Activated naive CD8-positive, alpha-beta T cell treated with anti-CD3 and anti-CD28 coated beads, Interleukin-2, amount 10 ng/mL, durations not matched to agents 7 days and 5 days (primary cell): Measurements from ENCODE around the gene STAG1. TPM values are rescaled to one million over a fixed set of nuclear protein-coding genes. Genes with fewer than 3 reads are reported as not detected.
"Not testable (repeated sequence)": the region's sequence is repeated elsewhere in the genome, so short reads cannot be mapped to it uniquely, and the experiment has no call there.

ENCODE experiments used
- ATAC-seq: fragments of 150-1000 bp; cut with Tn5 transposase; one replicate; pipeline ENCODE4 v1.10.0; 2021; ENCODE audit warnings: low read depth, moderate library complexity
- POLR2A ChIA-PET: fragments of 350-600 bp; sonication (Branson Sonifier 250); formaldehyde crosslinking; loops from one replicate; lab custom pipeline; 2021; ENCODE audit warnings: antibody characterized with exemption; lab: Charles Lee
- DNase-seq: peaks from one replicate; pipeline ENCODE4 v3.0.0; 2021
- H3K27ac Mint-ChIP-seq: one replicate; pipeline ENCODE4 v1.8.0; 2022; ENCODE audit warnings: mild to moderate bottlenecking, mixed read lengths
- H3K27me3 Mint-ChIP-seq: one replicate; pipeline ENCODE4 v1.8.0; 2022; ENCODE audit warnings: mild to moderate bottlenecking, moderate library complexity, mixed read lengths
- H3K36me3 Mint-ChIP-seq: one replicate; pipeline ENCODE4 v1.8.0; 2021; ENCODE audit warnings: mild to moderate bottlenecking, mixed read lengths
- H3K4me1 Mint-ChIP-seq: one replicate; pipeline ENCODE4 v1.8.0; 2021; ENCODE audit warnings: mixed read lengths
- H3K4me3 Mint-ChIP-seq: one replicate; pipeline ENCODE4 v1.8.0; 2022; ENCODE audit warnings: mild to moderate bottlenecking, moderate library complexity, mixed read lengths
- H3K9me3 Mint-ChIP-seq: one replicate; pipeline ENCODE4 v1.8.0; 2021; ENCODE audit warnings: mixed read lengths
- total RNA-seq, 2 experiments: library from RNA; stranded (reverse); gene quantifications; one replicate each; pipeline ENCODE4 v1.2.3, GENCODE V29; 2021

STAG1 gene
- 10 to 100 TPM; 39.4 to 43.7 TPM for total RNA-seq

GRCh38 chr3:136752172-136752421, at the start of gene STAG1:
TSS of gene STAG1 (minus strand) at chr3:136752378. CDS start at chr3:136630898, 121,480 bp downstream.
- Mint-ChIP-seq H3K27ac (peak within 1 kb of the TSS; percentile 97), H3K4me1 (peaks cover 35% of the 10 kb centered on the region), H3K27me3 (no peaks in the 10 kb centered on the region), H3K4me3 (peak within 1 kb of the TSS; percentile 97), H3K9me3 (no peaks in the 10 kb centered on the region), H3K36me3 (peaks cover 2% of the 10 kb centered on the region)
- ATAC-seq (no peak), DNase-seq (no peak)
- POLR2A ChIA-PET: interaction anchor here (0.6 to 3.2 kb wide), 22 partner anchors 8 to 681 kb away, joined by 3 to 76 read pairs (median 4); partner anchors contain the start of genes MSL2, NCK1 and PCCB

- H3K4me1 Mint-ChIP-seq, H3K9me3 Mint-ChIP-seq, POLR2A ChIA-PET: not testable (repeated sequence)
Measured at GRCh38 chr3:136801146-136801545, 49.0 kb upstream of the STAG1 start.

GRCh38 chr3:136792556-136793330, 40.6 kb upstream of the STAG1 start:
- H3K4me1 Mint-ChIP-seq: no peaks in the 10 kb centered on the region
- no peaks in the 10 kb centered on the region for H3K9me3 Mint-ChIP-seq
- H3K36me3 Mint-ChIP-seq: no peaks in the 10 kb centered on the region
- POLR2A ChIA-PET: no interaction called here
- DNase-seq (no peak), ATAC-seq (no peak)
- no peak overlapping the region for H3K27ac Mint-ChIP-seq
- H3K4me3 Mint-ChIP-seq: no peak overlapping the region
- peaks cover 13% of the 10 kb centered on the region for H3K27me3 Mint-ChIP-seq

More at GRCh38 chr3:136801146-136801545, 49.0 kb upstream of the STAG1 start:
- not testable (repeated sequence) for H3K27me3 Mint-ChIP-seq, H3K27ac Mint-ChIP-seq, H3K36me3 Mint-ChIP-seq, DNase-seq, H3K4me3 Mint-ChIP-seq, ATAC-seq

GRCh38 chr3:136790786-136791185, 38.6 kb upstream of the STAG1 start:
- ATAC-seq (no peak), DNase-seq (no peak)
- Mint-ChIP-seq H3K36me3 (no peaks in the 10 kb centered on the region), H3K4me1 (peaks cover 14% of the 10 kb centered on the region), H3K27ac (no peak overlapping the region), H3K27me3 (peaks cover 13% of the 10 kb centered on the region), H3K4me3 (no peak overlapping the region), H3K9me3 (no peaks in the 10 kb centered on the region)
- POLR2A ChIA-PET: no interaction called here

- POLR2A ChIA-PET: no interaction called here
- Mint-ChIP-seq H3K27ac (no peak overlapping the region), H3K27me3 (peaks cover 10% of the 10 kb centered on the region), H3K4me1 (peaks cover 14% of the 10 kb centered on the region), H3K36me3 (no peaks in the 10 kb centered on the region), H3K4me3 (no peak overlapping the region), H3K9me3 (no peaks in the 10 kb centered on the region)
- ATAC-seq (no peak), DNase-seq (no peak)
Measured at GRCh38 chr3:136789976-136790375, 37.8 kb upstream of the STAG1 start.

GRCh38 chr3:136788154-136788553, 36.0 kb upstream of the STAG1 start:
- peaks cover 9% of the 10 kb centered on the region for H3K27me3 Mint-ChIP-seq
- no peak overlapping the region for H3K4me3 Mint-ChIP-seq
- H3K4me1 Mint-ChIP-seq: peaks cover 14% of the 10 kb centered on the region
- ATAC-seq (no peak), DNase-seq (no peak)
- no peaks in the 10 kb centered on the region for H3K36me3 Mint-ChIP-seq
- no peak overlapping the region for H3K27ac Mint-ChIP-seq
- no peaks in the 10 kb centered on the region for H3K9me3 Mint-ChIP-seq
- POLR2A ChIA-PET: interaction anchor here (1.0 kb wide), 1 partner anchor 35 kb away, joined by 3 read pairs; the partner anchor contains the start of gene STAG1

- POLR2A ChIA-PET: interaction anchor here (1.0 kb wide), 1 partner anchor 35 kb away, joined by 3 read pairs; the partner anchor contains the start of gene STAG1
- no peaks in the 10 kb centered on the region for H3K36me3 Mint-ChIP-seq
- H3K4me1 Mint-ChIP-seq: peaks cover 14% of the 10 kb centered on the region
- no peak overlapping the region for H3K4me3 Mint-ChIP-seq
- DNase-seq (no peak), ATAC-seq (peak; percentile 85)
- peak overlapping the region; percentile 24 for H3K27ac Mint-ChIP-seq
- H3K9me3 Mint-ChIP-seq: no peaks in the 10 kb centered on the region
- H3K27me3 Mint-ChIP-seq: peaks cover 6% of the 10 kb centered on the region
Measured at GRCh38 chr3:136787349-136787748, 35.2 kb upstream of the STAG1 start.

- no peaks in the 10 kb centered on the region for H3K36me3 Mint-ChIP-seq
- no peak overlapping the region for H3K4me3 Mint-ChIP-seq
- H3K4me1 Mint-ChIP-seq: peaks cover 14% of the 10 kb centered on the region
- H3K9me3 Mint-ChIP-seq: no peaks in the 10 kb centered on the region
- DNase-seq (no peak), ATAC-seq (no peak)
- no peak overlapping the region for H3K27ac Mint-ChIP-seq
- POLR2A ChIA-PET: no interaction called here
- H3K27me3 Mint-ChIP-seq: peaks cover 2% of the 10 kb centered on the region
Measured at GRCh38 chr3:136783708-136784191, 31.6 kb upstream of the STAG1 start.

GRCh38 chr3:136780741-136781140, 28.6 kb upstream of the STAG1 start:
- no peak overlapping the region for H3K27ac Mint-ChIP-seq
- peaks cover 2% of the 10 kb centered on the region for H3K27me3 Mint-ChIP-seq
- POLR2A ChIA-PET: no interaction called here
- DNase-seq (no peak), ATAC-seq (no peak)
- H3K4me3 Mint-ChIP-seq: no peak overlapping the region
- H3K9me3 Mint-ChIP-seq: no peaks in the 10 kb centered on the region
- no peaks in the 10 kb centered on the region for H3K4me1 Mint-ChIP-seq
- H3K36me3 Mint-ChIP-seq: no peaks in the 10 kb centered on the region

- Mint-ChIP-seq H3K4me3 (no peak overlapping the region), H3K4me1 (no peaks in the 10 kb centered on the region), H3K27ac (no peak overlapping the region), H3K36me3 (no peaks in the 10 kb centered on the region), H3K27me3 (peaks cover 2% of the 10 kb centered on the region), H3K9me3 (no peaks in the 10 kb centered on the region)
- no peak for DNase-seq
- POLR2A ChIA-PET: no interaction called here
- ATAC-seq: no peak
Measured at GRCh38 chr3:136778865-136779264, 26.7 kb upstream of the STAG1 start.

GRCh38 chr3:136772709-136773108, 20.5 kb upstream of the STAG1 start:
- no peak for ATAC-seq
- Mint-ChIP-seq H3K9me3 (no peaks in the 10 kb centered on the region), H3K27me3 (no peaks in the 10 kb centered on the region), H3K36me3 (no peaks in the 10 kb centered on the region), H3K4me1 (no peaks in the 10 kb centered on the region), H3K27ac (no peak overlapping the region), H3K4me3 (no peak overlapping the region)
- POLR2A ChIA-PET: no interaction called here
- DNase-seq: no peak

GRCh38 chr3:136758160-136759102, 6.3 kb upstream of the STAG1 start:
- H3K27ac Mint-ChIP-seq, DNase-seq, H3K4me3 Mint-ChIP-seq, H3K27me3 Mint-ChIP-seq, H3K9me3 Mint-ChIP-seq, ATAC-seq, H3K36me3 Mint-ChIP-seq: not testable (repeated sequence)
- POLR2A ChIA-PET: interaction anchor here (0.7 kb wide), 1 partner anchor 8 kb away, joined by 3 read pairs; no protein-coding TSS in a partner anchor
- peaks cover 12% of the 10 kb centered on the region for H3K4me1 Mint-ChIP-seq

GRCh38 chr3:136755192-136755591, 3.0 kb upstream of the STAG1 start:
- POLR2A ChIA-PET: no interaction called here
- Mint-ChIP-seq H3K4me1 (peaks cover 24% of the 10 kb centered on the region), H3K27ac (no peak overlapping the region), H3K9me3 (no peaks in the 10 kb centered on the region), H3K36me3 (peaks cover 2% of the 10 kb centered on the region), H3K27me3 (no peaks in the 10 kb centered on the region), H3K4me3 (no peak overlapping the region)
- ATAC-seq (no peak), DNase-seq (no peak)
